Ovary (tissue), 9 donors: ENCODE measurements around the gene NIPSNAP3A. TPM values are rescaled to one million over a fixed set of nuclear protein-coding genes. Genes with fewer than 3 reads are reported as not detected.

ENCODE experiments used
- DNase-seq, 5 donors: peaks; one replicate each; pipeline ENCODE4 v3.0.0-alpha.2; 2019 to 2020
- H3K27ac ChIP-seq, 2 donors: fragments of 200-600 bp; one replicate each; pipeline versions ENCODE4 v1.5.1 to v1.8.0; 2019 to 2022
- H3K27me3 ChIP-seq: fragments of 200-600 bp; one replicate; pipeline ENCODE4 v1.8.0; 2022
- H3K36me3 ChIP-seq: fragments of 200-600 bp; sonication (generic); one replicate; pipeline ENCODE4 v1.5.1; 2019
- H3K4me1 ChIP-seq: one replicate; pipeline ENCODE4 v1.8.1; 2013; ENCODE audit warnings: mild to moderate bottlenecking, moderate library complexity; ENCODE audit not compliant: insufficient read depth
- H3K4me3 ChIP-seq: fragments of 200-600 bp; sonication (generic); one replicate; pipeline ENCODE4 v1.5.1; 2017
- H3K9me3 ChIP-seq, 2 donors: fragments of 200-600 bp in 1 of 2; sonication (generic) in 1 of 2; one replicate each; pipeline versions ENCODE4 v1.5.1 to v1.8.1; 2013 to 2019; ENCODE audit warnings: mild to moderate bottlenecking in 1 of 2, moderate library complexity in 1 of 2
- CTCF ChIP-seq, 3 donors: fragments of 450-650 bp in 2 of 3; fragments of 200-600 bp in 1 of 3; IDR thresholded peaks; one replicate each; pipeline versions ENCODE4 v1.5.1 to v1.8.0; 2016 to 2022; ENCODE audit warnings: antibody characterized with exemption in 3 of 3, mild to moderate bottlenecking in 1 of 3
- EP300 ChIP-seq: sonication (generic); formaldehyde crosslinking; IDR thresholded peaks from one replicate; pipeline ENCODE4 v1.6.1; 2017; ENCODE audit warnings: antibody characterized with exemption
- POLR2A ChIP-seq: fragments of 450-650 bp; IDR thresholded peaks from one replicate; pipeline ENCODE4 v1.6.1; 2017; ENCODE audit warnings: antibody characterized with exemption, mild to moderate bottlenecking, moderate library complexity
- WGBS, 3 donors: extraction: QIAGEN DNeasy Blood & Tissue Kit in 1 of 3; methylation state at CpG; one replicate each; pipeline versions ENCODE4 v1.1.5 to v1.1.7; 2013 to 2017; 5-methylcytosine and 5-hydroxymethylcytosine counted together
- intact Hi-C, 4 donors: fragments of 100-400 bp; cut with DNase I; formaldehyde crosslinking; loops; one replicate each; pipeline versions ENCODE4 v1.11.0 to v1.15.1; 2022 to 2023
- polyA plus RNA-seq, 2 donors: library from polyadenylated mRNA; stranded (reverse); fragments of 200-250 nt in 1 of 2; fragments of 350-450 nt in 1 of 2; fragmentation: Illumina TruSeq in 1 of 2; extraction: RNeasy Lipid Tissue Mini Kit (QIAGEN cat#74804) in 1 of 2; gene quantifications; one replicate each; pipeline ENCODE4 v1.2.3, GENCODE V29; 2013 to 2014
- total RNA-seq, 7 donors: library from RNA; depleted of rRNA in 2 of 7; stranded (reverse); fragments of >200 nt in 2 of 7; fragmentation: NEBNext Ultra II Directional in 3 of 7; extraction: Animal tissue kit (Norgen Biotek cat#: 25700) in 3 of 7; gene quantifications; one replicate each; pipeline versions ENCODE4 v1.1.0 to v1.2.4, GENCODE V29; 2016 to 2023
- donor health status: DM: no; HTN: no; CAD: no; lungs with moderate emphysema.
- donor health status: DM: no; HTN: no; CAD: no.
- donor health status: Bipolar disorder and iron deficiency.
- donor health status: DM: yes; HTN: yes; CAD: no.
- donor health status: DM: no; HTN: no; CAD: no.
- donor health status: DM: yes; HTN: yes; CAD: no.

Gene NIPSNAP3A
- total and polyA plus RNA-seq, 9 donors: 12.6 to 22.8 (median 17.4) TPM

DNA sequence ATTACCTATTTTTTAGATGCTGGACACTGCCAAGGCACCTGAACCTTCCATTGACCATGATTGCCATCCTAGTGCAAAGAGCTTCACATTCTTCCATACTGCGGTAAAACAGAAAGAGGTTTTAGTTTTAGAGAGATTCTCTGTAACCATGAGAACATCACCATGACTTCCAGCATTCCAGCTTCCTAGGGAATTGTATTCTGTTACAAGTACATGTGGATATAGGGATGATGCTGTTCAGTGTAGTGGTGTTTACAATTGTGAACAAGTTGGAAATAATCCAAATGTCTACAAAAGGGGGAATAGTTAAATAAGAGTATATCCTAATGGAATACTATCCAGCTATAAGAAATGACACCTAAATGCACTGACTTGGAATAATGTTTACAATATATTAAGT, 38.8 kb downstream of the NIPSNAP3A start:
- no peak for TF ChIP-seq CTCF (IDR thresholded peaks at IDR 0.05)
- intact Hi-C loops: no loop called here

GRCh38 chr9:104787306-104788015, 40.0 kb downstream of the NIPSNAP3A start:
- intact Hi-C loops: no loop called here
- no peak for DNase-seq
- Histone ChIP-seq H3K36me3 (no peaks in the 10 kb centered on the region), H3K4me3 (no peak overlapping the region), H3K9me3 (no peaks in the 10 kb centered on the region), H3K27me3 (no peaks in the 10 kb centered on the region), H3K4me1 (no peaks in the 10 kb centered on the region), H3K27ac (no peak overlapping the region)
- WGBS, 3 donors: 63 to 66% (median 64%) methylated on average over 7 of the region's 7 CpGs
- TF ChIP-seq POLR2A (no peak), CTCF (IDR thresholded peaks at IDR 0.05) (no peak), EP300 (no peak)

More for the DNA sequence above, 38.8 kb downstream of the NIPSNAP3A start:
- Histone ChIP-seq H3K27ac (no peak overlapping the region), H3K27me3 (no peaks in the 10 kb centered on the region), H3K4me1 (no peaks in the 10 kb centered on the region), H3K4me3 (no peak overlapping the region), H3K9me3 (no peaks in the 10 kb centered on the region), H3K36me3 (no peaks in the 10 kb centered on the region)
- WGBS, 3 donors: 95 to 100% (median 99%) methylated on average over 1 of the region's 1 CpG
- no peak for DNase-seq

DNA sequence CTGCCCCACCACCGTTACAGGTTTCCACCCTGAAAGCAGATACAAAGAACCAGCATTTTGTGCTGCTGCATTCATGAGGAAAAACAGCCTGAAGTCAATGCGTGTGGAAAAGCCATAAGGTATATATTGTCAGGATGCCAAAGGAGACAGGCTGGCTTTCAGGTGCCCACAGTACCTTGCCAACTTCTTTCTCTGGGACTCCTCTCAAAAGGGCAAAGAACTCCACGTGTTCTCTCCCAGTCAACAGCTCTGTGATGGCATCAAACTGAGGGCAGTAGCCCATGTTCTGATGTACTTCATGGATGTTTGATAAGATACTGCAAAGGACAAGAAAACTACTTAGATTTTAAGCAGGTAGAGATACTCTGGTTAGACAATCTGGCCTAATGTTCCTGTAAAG, 40.8 kb downstream of the NIPSNAP3A start:
- no peaks in the 10 kb centered on the region for H3K27me3 ChIP-seq
- TF ChIP-seq CTCF (IDR thresholded peaks at IDR 0.05): no peak
- no peak for TF ChIP-seq EP300
- no peak for TF ChIP-seq POLR2A
- no peaks in the 10 kb centered on the region for H3K9me3 ChIP-seq
- H3K27ac ChIP-seq: no peak overlapping the region
- H3K4me3 ChIP-seq: no peak overlapping the region
- no peaks in the 10 kb centered on the region for H3K4me1 ChIP-seq
- DNase-seq: no peak
- H3K36me3 ChIP-seq: no peaks in the 10 kb centered on the region
- intact Hi-C loops: no loop called here
- WGBS, 3 donors: 77 to 85% (median 84%) methylated on average over 3 of the region's 3 CpGs

- Histone ChIP-seq H3K4me1 (no peaks in the 10 kb centered on the region), H3K9me3 (no peaks in the 10 kb centered on the region), H3K4me3 (no peak overlapping the region), H3K36me3 (no peaks in the 10 kb centered on the region), H3K27me3 (no peaks in the 10 kb centered on the region), H3K27ac (no peak overlapping the region)
- intact Hi-C loops: loop anchor here in 1 of 4 donors (10.0 kb wide), 1 partner anchor 611 kb away; no protein-coding TSS in a partner anchor
- TF ChIP-seq POLR2A: no peak
- TF ChIP-seq CTCF (IDR thresholded peaks at IDR 0.05): no peak
- no peak for TF ChIP-seq EP300
- no peak for DNase-seq
- 92 to 100% (median 98%) methylated on average over 2 of the region's 2 CpGs for WGBS, 3 donors
Measured at GRCh38 chr9:104794070-104794469, 46.6 kb downstream of the NIPSNAP3A start.
